K562 (cell line): ENCODE results near the gene FADS1. TPM values are rescaled to one million over a fixed set of nuclear protein-coding genes. Genes with fewer than 3 reads are reported as not detected.
A peak's percentile ranks its signal among the peaks of the same experiment; 100 is the strongest.

ENCODE experiments used
- ADNP ChIP-seq: fragments of 200-800 bp; sonication (Bioruptor generic); IDR thresholded peaks from 2 replicates; pipeline ENCODE4 v1.6.1; 2016; ENCODE audit warnings: missing genetic modification characterization, missing compliant biosample characterization
- ARID4B ChIP-seq: sonication (generic); formaldehyde crosslinking; IDR thresholded peaks from 2 replicates; pipeline ENCODE4 v1.8.0; 2022; ENCODE audit warnings: mild to moderate bottlenecking, missing genetic modification reagents
- ATF7 ChIP-seq: fragments of 450-650 bp; IDR thresholded peaks from 2 replicates; pipeline ENCODE4 v1.7.1; 2014; ENCODE audit warnings: mild to moderate bottlenecking, moderate library complexity
- CHD7 ChIP-seq: fragments of 200-600 bp; sonication (generic); IDR thresholded peaks from one replicate; pipeline ENCODE4 v1.6.1; 2012; ENCODE audit warnings: mild to moderate bottlenecking, low read depth, low read length, inconsistent platforms
- HOXB6 ChIP-seq: fragments of 250-450 bp; sonication (Bioruptor Pico); IDR thresholded peaks from 2 replicates; pipeline ENCODE4 v1.5.1; 2022; ENCODE audit warnings: mild to moderate bottlenecking, borderline replicate concordance
- SMARCC2 ChIP-seq: fragments of 450-650 bp; IDR thresholded peaks from 2 replicates; pipeline ENCODE4 v1.6.1; 2017; ENCODE audit warnings: antibody characterized with exemption, moderate library complexity, mild to moderate bottlenecking, low read depth
- TEAD2 ChIP-seq: fragments of 450-650 bp; IDR thresholded peaks from 2 replicates; pipeline ENCODE4 v1.6.1; 2016; ENCODE audit warnings: missing genetic modification characterization, control low read depth, missing compliant biosample characterization
- ZNF398 ChIP-seq: fragments of 250-450 bp; sonication (Bioruptor Pico); IDR thresholded peaks from 2 replicates; pipeline ENCODE4 v1.8.0; 2021; ENCODE audit warnings: moderate library complexity, mild to moderate bottlenecking, inconsistent platforms
- ZNF586 ChIP-seq: fragments of 450-650 bp; formaldehyde crosslinking; conservative IDR thresholded peaks from 2 replicates; pipeline ENCODE4 v1.4.0; 2020; ENCODE audit warnings: mild to moderate bottlenecking, moderate library complexity
- polyA plus RNA-seq, 8 experiments: library from polyadenylated mRNA; depleted of rRNA in 4 of 8; stranded (reverse) in 5 of 8; unstranded in 3 of 8; fragments of >200 nt; fragmentation: Nextera tagmentation in 2 of 8; fragmentation: Illumina TruSeq in 1 of 8; extraction: Ambion mirVana in 2 of 8; extraction: Trizol in 1 of 8; gene quantifications; 2 replicates each; pipeline versions ENCODE4 v1.2.1 to v1.2.3, GENCODE V29; 2011 to 2014; ENCODE audit warnings: inconsistent platforms in 1 of 8, missing spikeins in 1 of 8
- total RNA-seq, 7 experiments: library from RNA; depleted of rRNA in 6 of 7; stranded (reverse); fragments of >200 nt in 6 of 7; fragmentation: Illumina TruSeq in 2 of 7; extraction: Trizol in 2 of 7; gene quantifications; 2 replicates each; pipeline versions ENCODE4 v1.2.1 to v1.2.3, GENCODE V29; 2011 to 2021; ENCODE audit warnings: low replicate concordance in 1 of 7

The FADS1 gene
- total and polyA plus RNA-seq, 9 of the 15 experiments (the other 6 are each of a cell fraction or from before 2014, with no cell fraction given), result 110 to 864 (median 364) TPM

GRCh38 chr11:61816736-61817455 is at the start of gene FADS1 (continued):
- TF ChIP-seq CHD7, result no peak
- TF ChIP-seq ZNF398 (CRISPR knock-in tag), result no peak
- no peak for TF ChIP-seq ADNP (tag)
- TF ChIP-seq HOXB6, result no peak
- TF ChIP-seq ZNF586 (CRISPR knock-in tag), result no peak
- no peak for TF ChIP-seq SMARCC2
- peak; percentile 92 for TF ChIP-seq ATF7
- TF ChIP-seq ARID4B (CRISPR knock-in tag), result peak; percentile 83; the same call in 1 of the 2 replicates
- no peak for TF ChIP-seq TEAD2 (tag)
